ENCODE results near the gene CD40LG. TPM values are rescaled to one million over a fixed set of nuclear protein-coding genes. Genes with fewer than 3 reads are reported as not detected.

CD40LG gene
- total RNA-seq, 1 donor from 2014 or later: not detected

GRCh38 chrX:136691028-136691809 lies 43.3 kb downstream of the CD40LG start:
- DNase-seq (ENCODE audit: low spot score): no peak
- H3K4me3 Mint-ChIP-seq: no peak overlapping the region
- no peaks in the 10 kb centered on the region for H3K36me3 Mint-ChIP-seq
- H2AFZ ChIP-seq (replicated peaks): peak overlapping the region; percentile 42
- no peaks in the 10 kb centered on the region for H3K36me3 ChIP-seq
- H3K27me3 Mint-ChIP-seq (ENCODE audit: insufficient read depth, low read depth): no peaks in the 10 kb centered on the region
- no peaks in the 10 kb centered on the region for H4K20me1 ChIP-seq (ENCODE audit: low read depth)
- peaks cover 4% of the 10 kb centered on the region for H3K9me3 Mint-ChIP-seq
- H3K4me1 Mint-ChIP-seq: peaks cover 13% of the 10 kb centered on the region
- peaks cover 35% of the 10 kb centered on the region for H3K4me1 ChIP-seq
- H3K4me2 ChIP-seq: no peak overlapping the region
- no peaks in the 10 kb centered on the region for H3K9me3 ChIP-seq (ENCODE audit: low read depth)
- no peak for TF ChIP-seq EZH2 (IDR thresholded peaks at IDR 0.05)
- no peak for TF ChIP-seq CTCF (IDR thresholded peaks at IDR 0.05)
- no peak for TF ChIP-seq EZH2phosphoT487 (IDR thresholded peaks at IDR 0.05)
- no peak overlapping the region for H3K9ac ChIP-seq
- no peak overlapping the region for H3K4me3 ChIP-seq
- no peak overlapping the region for H3K27ac ChIP-seq
- H3F3A ChIP-seq (ENCODE audit: low read depth): peaks cover 29% of the 10 kb centered on the region
- no peaks in the 10 kb centered on the region for H3K79me2 ChIP-seq (ENCODE audit: low read depth)
- no peak overlapping the region for H3K27ac Mint-ChIP-seq
- no peaks in the 10 kb centered on the region for H3K27me3 ChIP-seq

- no peak overlapping the region for H3K27ac Mint-ChIP-seq
- H3K27ac ChIP-seq: no peak overlapping the region
- H3K36me3 Mint-ChIP-seq: no peaks in the 10 kb centered on the region
- H3F3A ChIP-seq (ENCODE audit: low read depth): peaks cover 29% of the 10 kb centered on the region
- TF ChIP-seq EZH2 (IDR thresholded peaks at IDR 0.05) (no peak), EZH2phosphoT487 (IDR thresholded peaks at IDR 0.05) (no peak), CTCF (IDR thresholded peaks at IDR 0.05) (no peak)
- no peak overlapping the region for H3K9ac ChIP-seq
- H3K4me2 ChIP-seq: no peak overlapping the region
- H4K20me1 ChIP-seq (ENCODE audit: low read depth): no peaks in the 10 kb centered on the region
- no peak for DNase-seq (ENCODE audit: low spot score)
- no peaks in the 10 kb centered on the region for H3K27me3 ChIP-seq
- H3K4me1 Mint-ChIP-seq: peaks cover 13% of the 10 kb centered on the region
- H3K36me3 ChIP-seq: no peaks in the 10 kb centered on the region
- H3K4me3 Mint-ChIP-seq: no peak overlapping the region
- H3K4me3 ChIP-seq: no peak overlapping the region
- no peaks in the 10 kb centered on the region for H3K79me2 ChIP-seq (ENCODE audit: low read depth)
- H3K9me3 Mint-ChIP-seq: peaks cover 4% of the 10 kb centered on the region
- peaks cover 31% of the 10 kb centered on the region for H3K4me1 ChIP-seq
- no peaks in the 10 kb centered on the region for H3K9me3 ChIP-seq (ENCODE audit: low read depth)
- H3K27me3 Mint-ChIP-seq (ENCODE audit: insufficient read depth, low read depth): no peaks in the 10 kb centered on the region
- H2AFZ ChIP-seq (replicated peaks): no peak overlapping the region
Observed at GRCh38 chrX:136692271-136692670, 44.3 kb downstream of the CD40LG start.

- H3K27me3 Mint-ChIP-seq (ENCODE audit: insufficient read depth, low read depth): no peaks in the 10 kb centered on the region
- H3K4me2 ChIP-seq: no peak overlapping the region
- TF ChIP-seq EZH2 (IDR thresholded peaks at IDR 0.05) (no peak), CTCF (IDR thresholded peaks at IDR 0.05) (peak; percentile 78)
- no peaks in the 10 kb centered on the region for H3K79me2 ChIP-seq (ENCODE audit: low read depth)
- no peaks in the 10 kb centered on the region for H4K20me1 ChIP-seq (ENCODE audit: low read depth)
- peaks cover 12% of the 10 kb centered on the region for H3K4me1 ChIP-seq
- no peak overlapping the region for H3K4me3 Mint-ChIP-seq
- DNase-seq (ENCODE audit: low spot score): peak; percentile 49
- H3K36me3 Mint-ChIP-seq: no peaks in the 10 kb centered on the region
- no peaks in the 10 kb centered on the region for H3K36me3 ChIP-seq
- peaks cover 9% of the 10 kb centered on the region for H3K4me1 Mint-ChIP-seq
- no peak overlapping the region for H3K4me3 ChIP-seq
- no peak overlapping the region for H3K9ac ChIP-seq
- H3F3A ChIP-seq (ENCODE audit: low read depth): peaks cover 15% of the 10 kb centered on the region
- H3K9me3 Mint-ChIP-seq: peaks cover 2% of the 10 kb centered on the region
- no peaks in the 10 kb centered on the region for H3K27me3 ChIP-seq
- no peaks in the 10 kb centered on the region for H3K9me3 ChIP-seq (ENCODE audit: low read depth)
- H2AFZ ChIP-seq (replicated peaks): peak overlapping the region; percentile 96
- H3K27ac ChIP-seq: no peak overlapping the region
- H3K27ac Mint-ChIP-seq: no peak overlapping the region
Observed at GRCh38 chrX:136694431-136695087, 46.6 kb downstream of the CD40LG start.
